ENCODE measurements around the gene SATB1.

Gene SATB1

DNA sequence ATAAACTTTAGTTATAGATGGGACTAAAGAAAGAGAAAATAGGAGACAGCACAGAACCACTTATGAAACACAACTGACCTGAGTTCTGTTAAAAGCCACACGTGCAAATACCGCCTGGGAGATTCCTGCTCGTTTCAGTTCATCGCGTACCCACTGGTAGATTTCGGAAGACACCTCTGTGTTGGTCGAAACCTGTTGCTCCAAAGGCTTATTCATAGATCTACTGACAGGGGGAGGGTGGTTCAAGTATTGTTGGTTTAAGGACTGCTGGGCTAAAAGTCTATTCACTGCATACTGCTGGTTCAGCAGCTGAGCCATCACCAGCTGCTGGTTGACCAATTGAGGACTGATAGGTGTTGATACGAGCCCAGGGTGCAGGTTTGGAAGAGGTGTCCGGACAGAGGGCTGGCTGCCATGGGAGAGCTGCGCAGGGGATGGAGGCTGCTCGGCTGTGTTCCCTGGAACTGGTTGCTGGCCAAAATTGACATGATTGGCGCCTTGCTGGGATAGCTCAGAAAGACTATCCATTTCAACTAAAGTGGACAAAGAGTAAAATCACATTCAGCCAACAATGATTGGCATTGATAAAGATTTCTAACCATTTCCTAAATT lies 30.6 kb downstream of the SATB1 start:
- no peak for ATAC-seq
- Mint-ChIP-seq H3K27ac (no peak overlapping the region), H3K4me3 (no peak overlapping the region), H3K9me3 (no peaks in the 10 kb centered on the region), H3K36me3 (peaks cover 14% of the 10 kb centered on the region), H3K4me1 (no peaks in the 10 kb centered on the region), H3K27me3 (no peaks in the 10 kb centered on the region)

DNA sequence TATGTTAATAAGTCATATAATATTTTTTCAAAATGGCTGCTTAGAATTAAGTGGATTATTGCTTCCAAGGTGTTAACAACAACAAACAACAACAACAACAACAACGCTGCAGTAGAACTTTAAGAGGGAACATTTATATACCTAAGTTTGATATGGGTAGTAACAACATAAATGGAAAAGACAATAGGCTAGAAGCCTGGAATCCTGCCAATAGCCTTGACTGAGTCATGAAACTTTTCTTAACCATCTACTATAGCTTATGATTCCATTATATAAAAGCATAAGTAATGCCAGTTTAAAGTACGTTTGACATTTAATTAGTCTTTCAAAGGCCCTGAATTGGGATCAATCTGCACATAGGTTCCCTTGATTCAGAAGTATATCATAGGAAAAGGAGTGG lies 31.2 kb downstream of the SATB1 start:
- H3K36me3 Mint-ChIP-seq: peaks cover 14% of the 10 kb centered on the region
- no peaks in the 10 kb centered on the region for H3K27me3 Mint-ChIP-seq
- H3K4me3 Mint-ChIP-seq: no peak overlapping the region
- H3K27ac Mint-ChIP-seq: no peak overlapping the region
- no peaks in the 10 kb centered on the region for H3K9me3 Mint-ChIP-seq
- no peaks in the 10 kb centered on the region for H3K4me1 Mint-ChIP-seq
- no peak for ATAC-seq

DNA sequence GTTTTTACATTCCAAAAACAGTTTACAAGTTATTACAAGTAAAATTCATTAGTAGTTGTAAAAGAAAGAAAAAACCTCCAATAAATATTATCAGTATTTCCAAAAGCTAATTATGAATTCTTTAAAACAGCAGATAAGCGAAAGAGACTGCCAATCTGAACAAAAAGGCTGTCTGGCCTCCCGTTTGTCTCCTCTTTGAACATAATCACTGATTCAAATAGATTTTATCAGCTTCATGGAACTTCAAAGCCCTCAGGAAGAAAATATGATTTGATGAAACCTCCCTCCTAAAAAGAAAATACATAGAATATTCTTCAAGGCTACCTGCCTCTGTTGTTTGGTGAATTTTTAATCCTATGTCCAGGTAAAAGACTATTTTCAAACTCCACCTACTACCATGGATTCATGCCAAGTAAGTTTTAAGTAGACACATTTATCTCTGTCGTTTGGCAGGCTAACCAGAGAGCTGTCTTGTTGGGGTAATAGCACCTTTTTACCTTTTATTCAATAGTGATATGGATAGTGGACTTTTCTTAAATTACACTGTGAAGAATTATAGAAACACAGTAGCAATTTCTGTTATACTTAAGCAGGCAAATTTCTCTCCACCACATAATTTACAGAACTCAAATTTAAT lies 35.0 kb downstream of the SATB1 start:
- Mint-ChIP-seq H3K4me3 (no peak overlapping the region), H3K27ac (no peak overlapping the region), H3K4me1 (no peaks in the 10 kb centered on the region), H3K9me3 (no peaks in the 10 kb centered on the region), H3K36me3 (peaks cover 9% of the 10 kb centered on the region), H3K27me3 (no peaks in the 10 kb centered on the region)
- no peak for ATAC-seq

DNA sequence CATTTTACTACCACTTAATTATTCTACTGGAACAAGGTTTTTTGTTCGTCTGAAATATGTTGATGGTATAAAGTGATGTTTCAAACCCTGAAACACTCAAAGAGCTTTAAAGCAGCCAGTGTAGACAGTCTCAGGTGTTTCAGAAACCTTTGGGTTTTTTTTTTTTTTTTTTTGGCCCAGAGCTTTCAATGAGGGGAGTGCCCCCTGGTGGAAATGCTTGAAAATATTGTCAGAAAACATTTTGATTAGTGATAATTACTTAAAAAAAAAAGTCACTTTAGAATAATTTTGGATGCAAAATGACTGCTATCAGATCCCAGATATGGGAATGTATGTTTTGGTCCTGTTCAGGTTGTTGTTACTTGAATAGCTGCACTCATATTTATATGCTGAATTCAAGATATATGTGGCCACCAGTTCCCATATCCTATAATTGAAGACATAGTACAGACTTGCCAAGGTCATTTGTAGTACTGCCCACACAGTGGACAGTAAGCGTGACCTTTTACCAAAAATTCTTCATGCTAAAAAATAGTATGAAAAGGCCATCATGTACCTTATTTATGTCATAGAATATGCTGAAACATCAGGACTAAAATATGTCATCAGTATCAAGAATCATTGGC lies 35.9 kb downstream of the SATB1 start:
- no peaks in the 10 kb centered on the region for H3K4me1 Mint-ChIP-seq
- H3K9me3 Mint-ChIP-seq: no peaks in the 10 kb centered on the region
- H3K27ac Mint-ChIP-seq: no peak overlapping the region
- peaks cover 4% of the 10 kb centered on the region for H3K36me3 Mint-ChIP-seq
- no peaks in the 10 kb centered on the region for H3K27me3 Mint-ChIP-seq
- H3K4me3 Mint-ChIP-seq: no peak overlapping the region
- no peak for ATAC-seq

DNA sequence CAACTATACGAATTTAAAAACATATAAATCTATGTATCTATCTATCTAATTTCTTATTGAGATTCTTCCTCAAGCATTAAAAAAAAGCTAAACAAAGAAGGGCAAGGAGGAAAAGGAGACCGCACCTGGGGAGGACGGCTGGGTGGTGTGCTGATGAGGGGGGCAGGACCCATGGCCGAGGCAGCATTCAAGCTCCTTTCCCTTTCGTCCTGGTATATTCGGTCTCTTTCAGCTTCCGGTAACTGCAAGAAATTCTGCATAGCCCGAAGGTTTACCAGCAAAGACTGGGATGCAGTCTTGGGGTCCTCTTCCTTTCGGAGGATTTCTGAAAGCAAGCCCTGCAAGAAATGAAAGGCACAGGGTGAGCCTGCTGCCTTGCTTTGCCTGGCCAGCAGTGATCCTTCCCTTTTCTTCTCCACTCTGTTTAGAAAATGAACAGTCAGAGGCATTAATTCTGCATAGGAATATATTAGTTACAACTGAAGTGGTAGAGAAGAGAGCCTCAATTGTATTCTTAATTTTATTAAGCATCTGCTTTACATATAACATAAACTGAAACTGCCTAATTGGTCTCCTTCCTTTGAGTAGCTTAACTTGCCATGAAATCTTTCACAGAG lies 38.8 kb downstream of the SATB1 start:
- H3K36me3 Mint-ChIP-seq: no peaks in the 10 kb centered on the region
- H3K27me3 Mint-ChIP-seq: no peaks in the 10 kb centered on the region
- H3K4me1 Mint-ChIP-seq: no peaks in the 10 kb centered on the region
- no peak for ATAC-seq
- H3K27ac Mint-ChIP-seq: no peak overlapping the region
- H3K4me3 Mint-ChIP-seq: no peak overlapping the region
- no peaks in the 10 kb centered on the region for H3K9me3 Mint-ChIP-seq

DNA sequence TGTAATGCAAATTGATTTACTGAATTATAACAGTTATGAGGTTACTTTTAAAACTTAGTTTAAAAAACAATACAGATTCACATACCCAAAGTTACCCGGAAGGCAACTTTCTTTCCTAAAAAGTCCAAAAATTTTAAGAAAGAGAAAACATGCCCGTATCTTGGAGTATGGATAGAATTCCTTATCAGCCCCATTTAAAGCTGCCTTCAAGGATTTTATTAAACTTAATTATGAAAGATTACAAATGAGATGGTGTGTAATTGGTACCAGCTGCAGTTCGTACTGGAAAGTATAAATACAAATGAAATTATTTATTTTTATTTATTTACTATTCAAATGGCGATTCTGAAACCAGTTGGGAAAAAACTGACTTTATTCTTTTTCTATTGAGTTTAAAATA lies 39.4 kb downstream of the SATB1 start:
- Mint-ChIP-seq H3K9me3 (no peaks in the 10 kb centered on the region), H3K27me3 (no peaks in the 10 kb centered on the region), H3K4me1 (no peaks in the 10 kb centered on the region), H3K27ac (no peak overlapping the region), H3K36me3 (no peaks in the 10 kb centered on the region), H3K4me3 (no peak overlapping the region)
- no peak for ATAC-seq

DNA sequence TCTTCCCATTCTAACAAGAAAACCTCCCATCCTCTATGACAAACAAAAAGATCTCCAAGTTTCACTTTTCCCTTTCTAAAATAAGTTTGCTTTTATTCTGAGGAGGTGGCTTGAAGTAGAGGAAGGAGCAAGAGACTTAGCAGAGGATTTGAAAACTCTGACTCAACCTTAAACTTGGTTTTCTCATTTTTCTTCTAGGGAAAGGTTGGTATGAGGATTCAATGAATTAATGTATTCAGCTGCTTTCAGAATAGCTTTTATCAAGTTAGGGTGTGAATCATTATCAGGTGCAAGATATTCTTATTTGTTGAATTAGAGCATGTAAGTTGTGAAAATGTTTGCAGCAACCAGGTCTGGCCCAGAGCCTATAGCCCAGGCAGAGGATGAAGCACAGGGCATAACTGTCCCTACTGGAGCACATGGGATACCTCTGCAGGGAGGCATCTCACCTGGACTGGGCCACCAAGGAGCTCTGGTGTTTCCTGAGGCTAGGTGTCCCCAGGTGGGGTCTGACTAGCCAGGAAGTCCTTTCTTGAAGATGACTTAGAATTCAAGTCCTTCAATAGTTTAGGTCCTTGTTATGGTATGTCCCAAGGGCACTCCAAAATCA lies 42.3 kb downstream of the SATB1 start:
- H3K27ac Mint-ChIP-seq: no peak overlapping the region
- no peaks in the 10 kb centered on the region for H3K27me3 Mint-ChIP-seq
- H3K4me3 Mint-ChIP-seq: no peak overlapping the region
- H3K4me1 Mint-ChIP-seq: no peaks in the 10 kb centered on the region
- H3K36me3 Mint-ChIP-seq: no peaks in the 10 kb centered on the region
- no peak for ATAC-seq
- no peaks in the 10 kb centered on the region for H3K9me3 Mint-ChIP-seq

DNA sequence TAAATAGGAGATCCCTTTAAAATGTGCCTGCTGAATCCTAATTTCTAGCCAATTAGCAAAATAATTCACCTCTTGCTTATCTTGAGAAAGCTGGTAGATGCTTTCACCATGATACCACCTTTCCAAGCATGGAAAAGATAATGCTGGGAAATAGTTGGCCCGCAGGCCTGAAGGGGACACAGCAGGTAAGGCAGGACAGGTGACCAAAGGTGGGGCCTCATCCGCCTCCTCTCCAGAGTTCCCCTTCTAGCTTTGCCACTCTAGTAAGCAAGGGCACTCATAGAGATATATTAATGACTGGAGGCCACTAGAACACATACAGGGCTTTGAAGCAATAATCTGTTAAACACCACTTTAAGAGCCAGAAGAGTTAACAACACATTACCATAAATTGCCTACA lies 45.5 kb downstream of the SATB1 start:
- no peak for ATAC-seq

DNA sequence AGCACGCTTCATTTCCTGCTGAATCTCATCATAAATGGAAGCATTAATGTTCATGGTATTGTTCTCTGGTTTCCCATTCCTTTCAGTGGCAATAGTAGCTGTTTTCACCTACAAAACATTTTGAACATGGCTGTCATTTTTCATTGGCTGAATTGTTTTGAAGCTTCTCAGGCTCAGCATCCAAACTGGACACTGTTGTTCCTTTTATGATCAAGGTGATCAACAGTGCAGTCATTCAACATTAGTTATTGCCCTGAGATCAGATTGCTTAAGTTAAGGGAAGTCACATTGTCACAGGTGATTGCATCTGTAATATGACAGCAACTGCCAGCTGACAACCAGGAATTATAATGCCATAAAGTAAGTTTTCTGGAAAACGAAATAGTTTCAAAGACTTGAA lies 46.9 kb downstream of the SATB1 start:
- H3K27me3 Mint-ChIP-seq: no peaks in the 10 kb centered on the region
- H3K9me3 Mint-ChIP-seq: no peaks in the 10 kb centered on the region
- H3K4me1 Mint-ChIP-seq: no peaks in the 10 kb centered on the region
- H3K36me3 Mint-ChIP-seq: peaks cover 11% of the 10 kb centered on the region
- no peak overlapping the region for H3K27ac Mint-ChIP-seq
- no peak overlapping the region for H3K4me3 Mint-ChIP-seq
- no peak for ATAC-seq

More for the DNA sequence above, 45.5 kb downstream of the SATB1 start:
- H3K36me3 Mint-ChIP-seq: peaks cover 5% of the 10 kb centered on the region
- no peak overlapping the region for H3K27ac Mint-ChIP-seq
- no peaks in the 10 kb centered on the region for H3K27me3 Mint-ChIP-seq
- no peaks in the 10 kb centered on the region for H3K4me1 Mint-ChIP-seq
- no peaks in the 10 kb centered on the region for H3K9me3 Mint-ChIP-seq
- H3K4me3 Mint-ChIP-seq: no peak overlapping the region

DNA sequence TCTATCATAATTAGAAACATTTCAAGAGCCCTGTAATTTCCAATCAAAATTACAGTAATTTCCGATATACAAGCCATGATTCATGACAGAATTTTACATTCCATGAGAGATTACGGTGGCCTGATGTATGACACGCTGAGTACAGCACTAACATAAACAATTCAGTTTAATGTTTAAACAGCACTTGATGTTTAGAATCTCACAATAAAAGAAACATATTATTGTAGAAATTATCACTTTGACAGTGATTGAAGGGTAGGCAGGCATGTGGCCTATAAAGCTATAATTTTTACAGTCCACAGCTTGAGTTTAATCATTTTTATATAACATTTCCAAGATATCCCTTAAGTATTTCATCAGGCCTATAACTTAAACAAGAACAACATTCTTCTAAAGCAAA lies 48.5 kb downstream of the SATB1 start:
- no peaks in the 10 kb centered on the region for H3K4me1 Mint-ChIP-seq
- no peak for ATAC-seq
- no peak overlapping the region for H3K4me3 Mint-ChIP-seq
- no peak overlapping the region for H3K27ac Mint-ChIP-seq
- H3K36me3 Mint-ChIP-seq: peaks cover 11% of the 10 kb centered on the region
- H3K9me3 Mint-ChIP-seq: no peaks in the 10 kb centered on the region
- H3K27me3 Mint-ChIP-seq: no peaks in the 10 kb centered on the region

DNA sequence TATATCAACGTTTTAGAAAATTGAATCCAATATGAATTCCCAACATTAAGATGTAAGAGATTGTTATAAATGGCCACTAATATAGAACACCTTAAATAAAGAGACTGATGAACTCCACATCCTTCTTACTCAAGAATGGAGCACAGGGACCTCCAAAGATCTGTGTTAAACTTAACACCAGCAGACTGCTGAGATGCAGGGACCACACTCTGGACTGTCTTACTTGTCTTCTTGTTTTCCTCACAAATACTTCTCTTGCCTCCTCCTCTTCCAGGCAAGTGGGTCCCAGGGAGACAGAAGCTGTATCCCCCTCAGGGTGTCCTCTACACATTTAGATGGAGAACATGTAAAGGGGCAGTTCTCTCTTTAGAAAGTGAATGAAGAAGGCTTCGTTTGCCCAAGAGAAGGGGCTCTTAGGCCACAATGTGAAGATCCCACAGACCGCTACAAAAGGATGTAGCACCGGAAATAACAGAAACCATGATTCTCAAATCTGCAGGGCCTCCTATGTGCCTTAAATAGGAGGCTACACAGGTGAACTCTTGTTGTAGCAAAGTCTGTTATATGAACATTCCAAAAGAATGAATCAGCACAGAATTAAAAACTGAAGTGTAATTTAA lies 52.2 kb downstream of the SATB1 start:
- H3K27me3 Mint-ChIP-seq: no peaks in the 10 kb centered on the region
- H3K4me3 Mint-ChIP-seq: no peak overlapping the region
- no peak overlapping the region for H3K27ac Mint-ChIP-seq
- no peaks in the 10 kb centered on the region for H3K4me1 Mint-ChIP-seq
- H3K36me3 Mint-ChIP-seq: peaks cover 17% of the 10 kb centered on the region
- H3K9me3 Mint-ChIP-seq: no peaks in the 10 kb centered on the region
- ATAC-seq: no peak

DNA sequence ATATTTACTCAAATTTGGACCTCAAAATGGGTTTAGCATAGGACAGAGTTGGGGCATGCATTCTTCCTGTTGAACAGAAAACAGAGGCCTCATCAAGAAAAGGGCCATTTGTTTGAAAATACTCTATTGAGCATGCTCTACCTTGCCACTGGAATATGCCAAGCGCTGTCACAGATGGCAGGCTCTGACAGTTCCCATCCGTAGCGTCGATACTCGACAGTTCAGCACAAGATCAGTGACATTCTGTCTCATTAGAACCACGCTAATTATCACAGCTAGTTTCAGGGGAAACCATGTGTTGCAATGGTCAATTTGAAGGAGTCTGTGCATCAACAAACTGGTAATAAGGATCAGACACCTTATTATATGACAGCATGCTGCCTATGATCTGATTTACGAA lies 54.5 kb downstream of the SATB1 start:
- H3K9me3 Mint-ChIP-seq: no peaks in the 10 kb centered on the region
- H3K27me3 Mint-ChIP-seq: no peaks in the 10 kb centered on the region
- no peak for ATAC-seq
- H3K4me3 Mint-ChIP-seq: no peak overlapping the region
- peaks cover 28% of the 10 kb centered on the region for H3K36me3 Mint-ChIP-seq
- H3K4me1 Mint-ChIP-seq: no peaks in the 10 kb centered on the region
- no peak overlapping the region for H3K27ac Mint-ChIP-seq

DNA sequence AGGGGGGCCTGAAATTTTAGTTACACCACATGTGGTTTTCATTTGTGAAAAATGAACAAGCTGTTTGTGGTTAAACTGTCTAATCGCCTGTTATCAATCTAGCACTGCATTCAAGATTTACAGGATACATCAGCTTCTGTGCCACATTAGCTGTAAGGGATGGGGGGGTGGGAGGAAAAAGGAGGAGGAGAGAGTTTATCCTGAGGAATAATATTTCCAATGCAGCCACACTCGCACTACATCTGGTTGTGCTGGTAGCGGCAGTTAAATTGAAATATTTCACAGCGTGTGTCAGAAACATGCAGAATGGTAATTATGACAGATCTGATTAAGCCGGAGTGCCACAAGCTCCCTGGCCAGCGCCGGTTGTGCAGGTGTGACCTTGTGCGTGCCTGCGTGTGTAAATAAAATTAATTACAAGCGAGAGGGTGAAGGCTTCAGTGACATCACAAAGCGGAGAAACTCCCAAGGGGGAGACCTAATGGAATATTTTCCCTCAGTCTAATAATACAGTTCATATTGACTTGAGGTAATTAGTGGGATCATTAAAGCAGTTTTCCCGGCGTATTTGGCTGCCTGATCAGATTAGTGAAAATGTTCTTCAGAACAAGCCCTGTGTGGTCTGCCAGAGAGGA lies 55.5 kb downstream of the SATB1 start:
- H3K9me3 Mint-ChIP-seq: no peaks in the 10 kb centered on the region
- H3K27ac Mint-ChIP-seq: no peak overlapping the region
- no peak for ATAC-seq
- no peaks in the 10 kb centered on the region for H3K4me1 Mint-ChIP-seq
- H3K36me3 Mint-ChIP-seq: peaks cover 23% of the 10 kb centered on the region
- H3K4me3 Mint-ChIP-seq: no peak overlapping the region
- H3K27me3 Mint-ChIP-seq: no peaks in the 10 kb centered on the region

DNA sequence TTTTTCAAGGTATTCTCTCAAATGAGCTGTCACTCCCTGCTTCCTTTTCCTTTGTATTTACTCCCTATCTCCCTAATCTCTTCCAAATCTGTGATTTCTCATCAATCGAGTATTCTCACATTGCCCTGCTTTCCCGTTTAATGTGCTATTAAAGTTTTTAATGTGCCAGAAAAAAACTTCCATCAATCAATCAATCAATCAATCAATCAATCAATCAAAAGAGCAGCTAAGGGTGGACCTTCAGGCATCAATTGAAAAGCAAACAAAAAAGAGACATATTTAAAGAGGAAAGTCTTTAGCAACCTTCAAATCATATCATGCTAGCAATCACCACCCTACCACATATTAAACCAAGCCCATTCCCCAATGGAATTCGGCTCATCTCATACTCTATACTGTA lies 58.9 kb downstream of the SATB1 start:
- Mint-ChIP-seq H3K4me1 (no peaks in the 10 kb centered on the region), H3K36me3 (peaks cover 17% of the 10 kb centered on the region), H3K4me3 (no peak overlapping the region), H3K27ac (no peak overlapping the region), H3K27me3 (no peaks in the 10 kb centered on the region), H3K9me3 (no peaks in the 10 kb centered on the region)
- no peak for ATAC-seq

DNA sequence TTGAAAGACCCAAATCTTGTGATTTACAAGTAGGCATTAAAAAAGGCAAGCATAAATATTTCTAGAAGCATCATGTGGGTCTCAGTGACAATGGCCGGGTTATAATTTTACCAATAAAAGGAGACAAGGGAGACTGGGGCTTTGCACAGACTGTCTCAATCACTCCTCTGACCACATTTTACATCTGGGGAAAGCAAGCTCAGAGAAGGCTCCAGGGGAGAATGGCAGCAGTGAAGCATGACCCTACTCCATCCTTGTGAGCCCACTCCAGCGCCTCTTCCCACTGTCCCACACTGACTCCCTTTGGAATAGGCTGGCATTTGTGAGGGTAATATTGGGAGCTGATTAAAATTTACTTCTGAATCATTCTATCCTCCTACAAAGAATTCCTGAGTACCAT lies 61.8 kb downstream of the SATB1 start:
- no peaks in the 10 kb centered on the region for H3K9me3 Mint-ChIP-seq
- no peak for ATAC-seq
- peaks cover 24% of the 10 kb centered on the region for H3K36me3 Mint-ChIP-seq
- no peaks in the 10 kb centered on the region for H3K4me1 Mint-ChIP-seq
- H3K27me3 Mint-ChIP-seq: peaks cover 21% of the 10 kb centered on the region
- H3K27ac Mint-ChIP-seq: no peak overlapping the region
- H3K4me3 Mint-ChIP-seq: no peak overlapping the region
